ENCODE measurements around the gene FILIP1. TPM values are rescaled to one million over a fixed set of nuclear protein-coding genes. Genes with fewer than 3 reads are reported as not detected.

Gene FILIP1
- total and polyA plus RNA-seq, 2 of the 4 experiments (the other 2 are of a cell fraction) = under 0.01 to 0.03 TPM

DNA sequence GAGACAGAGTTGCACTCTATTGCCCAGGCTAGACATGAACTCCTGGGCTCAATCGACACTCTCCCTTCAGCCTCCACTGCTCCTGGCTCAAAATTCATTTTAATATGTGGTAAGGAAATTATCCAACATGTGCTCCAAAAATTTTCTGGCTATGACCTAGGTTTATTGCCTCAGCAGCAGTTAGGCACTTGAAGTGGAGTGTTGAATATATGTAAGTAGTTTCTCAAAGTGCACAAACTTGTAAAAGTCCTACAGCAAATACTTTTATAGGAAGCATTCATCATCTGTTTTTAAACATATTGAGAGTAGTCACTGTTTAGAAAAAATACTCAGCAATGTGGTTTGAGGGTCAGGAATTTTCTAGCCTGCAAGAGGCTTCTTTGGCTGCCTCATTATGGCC is 13.2 kb downstream of the FILIP1 start:
- Histone ChIP-seq H3K9me3 (ENCODE audit: control insufficient read depth, insufficient read depth, low read length) (no peaks in the 10 kb centered on the region), H3K23ac (ENCODE audit: low read depth, low read length) (no peak overlapping the region), H2AFZ (replicated peaks; ENCODE audit: low read length, poor library complexity) (no peak overlapping the region), H2BK20ac (ENCODE audit: low read depth, low read length) (no peak overlapping the region), H3K18ac (ENCODE audit: low read depth, low read length) (no peak overlapping the region), H4K8ac (ENCODE audit: low read depth in 2 of 2, low read length in 2 of 2) (no peak overlapping the region), H3K9me1 (ENCODE audit: insufficient read depth, low read length) (peaks cover 4% of the 10 kb centered on the region), H3K14ac (replicated peaks; ENCODE audit: low read depth, low read length) (no peak overlapping the region), H2BK15ac (ENCODE audit: low read depth, low read length) (no peak overlapping the region), H4K5ac (ENCODE audit: low read depth, low read length) (no peak overlapping the region), H3K27ac (ENCODE audit: insufficient read depth, low read length) (no peak overlapping the region), H3K36me3 (ENCODE audit: control insufficient read depth, insufficient read depth, low read length) (no peaks in the 10 kb centered on the region), H3K27me3 (ENCODE audit: control insufficient read depth, insufficient read depth, low read length) (no peaks in the 10 kb centered on the region; the same call in 1 of the 2 replicates), H2BK5ac (ENCODE audit: low read depth, low read length, poor library complexity, severe bottlenecking) (no peak overlapping the region), H3K4me2 (ENCODE audit: low read depth, low read length) (peak overlapping the region; percentile 48; the same call in 1 of the 2 replicates), H2AK5ac (ENCODE audit: low read depth, low read length) (no peak overlapping the region), H3K56ac (ENCODE audit: extremely low read depth, insufficient read depth, low read length) (no peak overlapping the region), H3K4me1 (ENCODE audit: control insufficient read depth, insufficient read depth, low read length) (peaks cover 6% of the 10 kb centered on the region), H4K91ac (ENCODE audit: insufficient read depth, low read depth, low read length) (no peak overlapping the region), H3K9ac (ENCODE audit: low read depth, low read length) (no peak overlapping the region), H3K4ac (ENCODE audit: low read depth, low read length) (no peak overlapping the region), H2AK9ac (replicated peaks; ENCODE audit: low read depth, low read length, poor library complexity) (no peak overlapping the region), H4K20me1 (ENCODE audit: insufficient read depth, low read length) (no peaks in the 10 kb centered on the region), H3K79me1 (ENCODE audit: low read depth in 1 of 2, low read length in 2 of 2) (no peaks in the 10 kb centered on the region), H2BK120ac (ENCODE audit: low read depth, low read length) (no peak overlapping the region), H3K4me3 (ENCODE audit: insufficient read depth, low read depth, low read length) (no peak overlapping the region)
- ChIA-PET POLR2A (ENCODE audit: unreplicated experiment) (interaction anchor here (0.9 kb wide), 1 partner anchor 218 kb away, joined by 3 read pairs; no protein-coding TSS in a partner anchor), CTCF (no interaction called here)
- WGBS, 2 experiments (ENCODE audit: extremely low coverage in 2 of 2, insufficient read length in 1 of 2) = no CpG with 5 or more reads among the region's 1 CpG
- intact Hi-C loops (cut with micrococcal nuclease) = no loop called here
- dilution Hi-C loops (cut with HindIII; ENCODE audit: low sequenced_read_pairs, unreplicated experiment) = no loop called here
- no peak for TF ChIP-seq MAZ (IDR thresholded peaks at IDR 0.05; ENCODE audit: borderline replicate concordance, low read depth, low read length)
- no peak for TF ChIP-seq POLR2A (IDR thresholded peaks at IDR 0.05; ENCODE audit: low read depth, low read length)
- TF ChIP-seq RFX5 (IDR thresholded peaks at IDR 0.05; ENCODE audit: low read depth, low read length) = no peak
- TF ChIP-seq, protein P1, sequence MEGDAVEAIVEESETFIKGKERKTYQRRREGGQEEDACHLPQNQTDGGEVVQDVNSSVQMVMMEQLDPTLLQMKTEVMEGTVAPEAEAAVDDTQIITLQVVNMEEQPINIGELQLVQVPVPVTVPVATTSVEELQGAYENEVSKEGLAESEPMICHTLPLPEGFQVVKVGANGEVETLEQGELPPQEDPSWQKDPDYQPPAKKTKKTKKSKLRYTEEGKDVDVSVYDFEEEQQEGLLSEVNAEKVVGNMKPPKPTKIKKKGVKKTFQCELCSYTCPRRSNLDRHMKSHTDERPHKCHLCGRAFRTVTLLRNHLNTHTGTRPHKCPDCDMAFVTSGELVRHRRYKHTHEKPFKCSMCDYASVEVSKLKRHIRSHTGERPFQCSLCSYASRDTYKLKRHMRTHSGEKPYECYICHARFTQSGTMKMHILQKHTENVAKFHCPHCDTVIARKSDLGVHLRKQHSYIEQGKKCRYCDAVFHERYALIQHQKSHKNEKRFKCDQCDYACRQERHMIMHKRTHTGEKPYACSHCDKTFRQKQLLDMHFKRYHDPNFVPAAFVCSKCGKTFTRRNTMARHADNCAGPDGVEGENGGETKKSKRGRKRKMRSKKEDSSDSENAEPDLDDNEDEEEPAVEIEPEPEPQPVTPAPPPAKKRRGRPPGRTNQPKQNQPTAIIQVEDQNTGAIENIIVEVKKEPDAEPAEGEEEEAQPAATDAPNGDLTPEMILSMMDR (conservative IDR thresholded peaks at IDR 0.05; ENCODE audit: low read depth, low read length) = no peak
- no peak for TF ChIP-seq MAFK (IDR thresholded peaks at IDR 0.05; ENCODE audit: low read depth, low read length)
- TF ChIP-seq CEBPB (IDR thresholded peaks at IDR 0.05; ENCODE audit: low read depth, low read length) = no peak
- no peak for TF ChIP-seq MXI1 (IDR thresholded peaks at IDR 0.05; ENCODE audit: borderline replicate concordance, low read depth, low read length)
- TF ChIP-seq SMC3 (IDR thresholded peaks at IDR 0.05; ENCODE audit: low read depth, low read length) = no peak
- TF ChIP-seq RCOR1 (IDR thresholded peaks at IDR 0.05; ENCODE audit: insufficient replicate concordance, low read length) = no peak
- no peak for TF ChIP-seq FOS (IDR thresholded peaks at IDR 0.05; ENCODE audit: low read depth, low read length)
- no peak for TF ChIP-seq BHLHE40 (IDR thresholded peaks at IDR 0.05; ENCODE audit: low read depth, low read length)
- TF ChIP-seq, protein P2, sequence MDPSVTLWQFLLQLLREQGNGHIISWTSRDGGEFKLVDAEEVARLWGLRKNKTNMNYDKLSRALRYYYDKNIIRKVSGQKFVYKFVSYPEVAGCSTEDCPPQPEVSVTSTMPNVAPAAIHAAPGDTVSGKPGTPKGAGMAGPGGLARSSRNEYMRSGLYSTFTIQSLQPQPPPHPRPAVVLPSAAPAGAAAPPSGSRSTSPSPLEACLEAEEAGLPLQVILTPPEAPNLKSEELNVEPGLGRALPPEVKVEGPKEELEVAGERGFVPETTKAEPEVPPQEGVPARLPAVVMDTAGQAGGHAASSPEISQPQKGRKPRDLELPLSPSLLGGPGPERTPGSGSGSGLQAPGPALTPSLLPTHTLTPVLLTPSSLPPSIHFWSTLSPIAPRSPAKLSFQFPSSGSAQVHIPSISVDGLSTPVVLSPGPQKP (IDR thresholded peaks at IDR 0.05; ENCODE audit: borderline replicate concordance, low read depth, low read length) = no peak
- no peak for TF ChIP-seq RAD21 (IDR thresholded peaks at IDR 0.05; ENCODE audit: low read length)
- no peak for TF ChIP-seq CHD1 (IDR thresholded peaks at IDR 0.05; ENCODE audit: low read depth, low read length)
- no TSS peak for BruUV-seq (replicated peaks)
- DNase-seq (peak; percentile 40), ATAC-seq (ENCODE audit: low read depth) (no peak)
- in situ Hi-C loops (cut with MboI; ENCODE audit: low sequenced_read_pairs) = no loop called here

All from IMR-90 (cell line).